Testis (tissue), 2 donors: ENCODE measurements around the gene OR52I1.

Experiments
- CTCF ChIP-seq, 3 experiments: fragments of 450-650 bp in 2 of 3; fragments of 200-600 bp in 1 of 3; sonication (generic) in 1 of 3; IDR thresholded peaks; one replicate each; pipeline ENCODE4 v1.5.1; 2016 to 2019; ENCODE audit warnings: antibody characterized with exemption in 3 of 3, mild to moderate bottlenecking in 2 of 3, moderate library complexity in 1 of 3
- POLR2A ChIP-seq: fragments of 450-650 bp; IDR thresholded peaks from one replicate; pipeline ENCODE4 v1.6.1; 2017; ENCODE audit warnings: antibody characterized with exemption, mild to moderate bottlenecking, moderate library complexity

GRCh38 chr11:4565371-4565770 lies 28.5 kb upstream of the OR52I1 start:
- TF ChIP-seq POLR2A (no peak), CTCF (IDR thresholded peaks at IDR 0.05) (no peak)
